Keratinocyte (primary cell): ENCODE results near the gene CYP4F22. TPM values are rescaled to one million over a fixed set of nuclear protein-coding genes. Genes with fewer than 3 reads are reported as not detected.

Experiments
- DNase-seq: peaks from one replicate; pipeline ENCODE4 v3.0.0-alpha.2; 2011; ENCODE audit warnings: low read depth, missing footprints, low spot score
- FAIRE-seq: peaks from 2 replicates; lab custom pipeline; 2011; peaks lifted over from hg19 to GRCh38; lab: Jason Lieb, UNC
- H2AFZ ChIP-seq: 2 replicates; pipeline ENCODE4 v1.6.0; 2012; ENCODE audit warnings: low read length, control low read depth, inconsistent platforms; ENCODE audit not compliant: control insufficient read depth
- H3K27ac ChIP-seq: 2 replicates; pipeline ENCODE4 v1.5.1; 2011; ENCODE audit warnings: low read length; ENCODE audit not compliant: control insufficient read depth, insufficient read depth
- H3K27me3 ChIP-seq: 3 replicates; pipeline ENCODE4 v1.6.0; 2011; ENCODE audit warnings: low read length; ENCODE audit not compliant: control insufficient read depth, insufficient read depth; ENCODE audit errors: extremely low read depth
- H3K36me3 ChIP-seq, 2 experiments: 2 replicates in 1 of 2; 3 replicates in 1 of 2; pipeline ENCODE4 v1.5.1; 2011; ENCODE audit warnings: low read length in 2 of 2, mild to moderate bottlenecking in 1 of 2; ENCODE audit not compliant: control insufficient read depth in 2 of 2, insufficient read depth in 2 of 2; ENCODE audit errors: extremely low read depth in 1 of 2
- H3K4me1 ChIP-seq: 3 replicates; pipeline ENCODE4 v1.5.1; 2011; ENCODE audit warnings: low read length; ENCODE audit not compliant: control insufficient read depth, insufficient read depth; ENCODE audit errors: extremely low read depth
- H3K4me2 ChIP-seq: 3 replicates; pipeline ENCODE4 v1.6.0; 2011; ENCODE audit warnings: low read depth, low read length; ENCODE audit not compliant: control insufficient read depth, insufficient read depth; ENCODE audit errors: extremely low read depth
- H3K4me3 ChIP-seq, 3 experiments: fragments of 200-600 bp in 1 of 3; sonication (generic) in 1 of 3; 2 replicates in 2 of 3; 3 replicates in 1 of 3; pipeline ENCODE4 v1.5.1; 2011 to 2016; ENCODE audit warnings: low read length in 3 of 3, mild to moderate bottlenecking in 3 of 3, control low read depth in 2 of 3, inconsistent platforms in 1 of 3, low read depth in 1 of 3, mixed read lengths in 1 of 3, mixed run types in 1 of 3, moderate library complexity in 1 of 3; ENCODE audit not compliant: control insufficient read depth in 2 of 3, insufficient read depth in 2 of 3; ENCODE audit errors: extremely low read depth in 1 of 3
- H3K79me2 ChIP-seq: 2 replicates; pipeline ENCODE4 v1.6.0; 2012; ENCODE audit warnings: low read length; ENCODE audit not compliant: control insufficient read depth, insufficient read depth
- H3K9ac ChIP-seq: 3 replicates; pipeline ENCODE4 v1.6.0; 2011; ENCODE audit warnings: low read length; ENCODE audit not compliant: control insufficient read depth, insufficient read depth; ENCODE audit errors: extremely low read depth
- H3K9me1 ChIP-seq: 3 replicates; pipeline ENCODE4 v1.6.0; 2011; ENCODE audit warnings: low read length; ENCODE audit not compliant: control insufficient read depth, insufficient read depth; ENCODE audit errors: extremely low read depth
- H3K9me3 ChIP-seq: 2 replicates; pipeline ENCODE4 v1.5.1; 2012; ENCODE audit warnings: low read depth, low read length; ENCODE audit not compliant: control insufficient read depth
- H4K20me1 ChIP-seq: 3 replicates; pipeline ENCODE4 v1.6.0; 2011; ENCODE audit warnings: low read length; ENCODE audit not compliant: control insufficient read depth, insufficient read depth; ENCODE audit errors: extremely low read depth
- EZH2 ChIP-seq: IDR thresholded peaks from one replicate; pipeline ENCODE4 v1.6.1; 2012; ENCODE audit warnings: inconsistent platforms, mild to moderate bottlenecking, low read length, moderate library complexity
- dilution Hi-C: fragments of 300-500 bp; cut with MboI; formaldehyde crosslinking; loops from one replicate; pipeline ENCODE4 v1.7.0; 2020; ENCODE audit warnings: low sequenced_read_pairs; ENCODE audit not compliant: extremely low pct_ligation_motif_present
- polyA plus RNA-seq, 5 experiments: library from polyadenylated mRNA; depleted of rRNA in 3 of 5; stranded (reverse) in 3 of 5; stranded (forward) in 1 of 5; unstranded in 1 of 5; fragments of >200 nt; gene quantifications; 1 replicate in 1 of 5; 2 replicates in 3 of 5; 3 replicates in 1 of 5; pipeline versions ENCODE4 v1.2.1 to v1.2.3, GENCODE V29; 2011 to 2012; ENCODE audit warnings: missing spikeins in 2 of 5, low read depth in 1 of 5, low replicate concordance in 1 of 5
- TF ChIP-seq, protein P1 (sequence below), 3 experiments: IDR thresholded peaks in 1 of 3; conservative IDR thresholded peaks in 1 of 3; optimal IDR thresholded peaks in 1 of 3; 2 replicates in 2 of 3; 3 replicates in 1 of 3; pipeline versions ENCODE3 to v1.5.1; 2011; ENCODE audit warnings: low read length in 3 of 3, mild to moderate bottlenecking in 3 of 3, moderate library complexity in 2 of 3, control low read depth in 1 of 3, inconsistent platforms in 1 of 3; ENCODE audit not compliant: insufficient read depth in 2 of 3; ENCODE audit errors: extremely low read depth in 1 of 3

Gene CYP4F22
- polyA plus RNA-seq, 1 donor (not counting 4 experiments of a cell fraction or from before 2014, with no cell fraction given), result 0.43 TPM

DNA sequence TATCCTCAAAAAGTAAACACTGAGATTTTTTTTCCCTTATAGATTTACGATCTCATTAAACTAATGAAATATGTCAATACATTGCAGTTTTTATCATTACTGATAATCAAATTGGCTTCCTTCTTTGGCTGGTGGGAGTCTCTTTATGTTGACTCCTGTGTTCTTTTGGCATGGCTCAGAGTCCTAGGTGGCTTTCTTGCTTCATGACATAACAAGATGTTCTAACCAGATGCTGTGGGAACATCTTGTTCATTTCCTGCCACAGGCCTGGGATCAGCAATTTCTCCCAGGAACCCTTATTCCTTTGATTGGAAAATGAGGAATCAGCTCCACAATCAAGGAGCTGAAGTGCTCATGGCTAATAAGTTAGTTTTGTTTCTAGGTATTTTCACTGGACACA lies 13.2 kb upstream of the CYP4F22 start:
- no peaks in the 10 kb centered on the region for H3K9me1 ChIP-seq
- H3K36me3 ChIP-seq, result no peaks in the 10 kb centered on the region
- no peak for DNase-seq
- no peaks in the 10 kb centered on the region for H3K27me3 ChIP-seq
- no peak for TF ChIP-seq EZH2
- TF ChIP-seq, protein P1, sequence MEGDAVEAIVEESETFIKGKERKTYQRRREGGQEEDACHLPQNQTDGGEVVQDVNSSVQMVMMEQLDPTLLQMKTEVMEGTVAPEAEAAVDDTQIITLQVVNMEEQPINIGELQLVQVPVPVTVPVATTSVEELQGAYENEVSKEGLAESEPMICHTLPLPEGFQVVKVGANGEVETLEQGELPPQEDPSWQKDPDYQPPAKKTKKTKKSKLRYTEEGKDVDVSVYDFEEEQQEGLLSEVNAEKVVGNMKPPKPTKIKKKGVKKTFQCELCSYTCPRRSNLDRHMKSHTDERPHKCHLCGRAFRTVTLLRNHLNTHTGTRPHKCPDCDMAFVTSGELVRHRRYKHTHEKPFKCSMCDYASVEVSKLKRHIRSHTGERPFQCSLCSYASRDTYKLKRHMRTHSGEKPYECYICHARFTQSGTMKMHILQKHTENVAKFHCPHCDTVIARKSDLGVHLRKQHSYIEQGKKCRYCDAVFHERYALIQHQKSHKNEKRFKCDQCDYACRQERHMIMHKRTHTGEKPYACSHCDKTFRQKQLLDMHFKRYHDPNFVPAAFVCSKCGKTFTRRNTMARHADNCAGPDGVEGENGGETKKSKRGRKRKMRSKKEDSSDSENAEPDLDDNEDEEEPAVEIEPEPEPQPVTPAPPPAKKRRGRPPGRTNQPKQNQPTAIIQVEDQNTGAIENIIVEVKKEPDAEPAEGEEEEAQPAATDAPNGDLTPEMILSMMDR (optimal IDR thresholded peaks at IDR 0.05 in 1 of 3, IDR thresholded peaks at IDR 0.05 in 1 of 3, conservative IDR thresholded peaks at IDR 0.05 in 1 of 3; ENCODE audit: extremely low read depth in 1 of 3, insufficient read depth in 2 of 3, low read length in 3 of 3), result no peak
- no peaks in the 10 kb centered on the region for H3K4me1 ChIP-seq
- H3K9ac ChIP-seq, result no peak overlapping the region
- no peaks in the 10 kb centered on the region for H3K9me3 ChIP-seq
- dilution Hi-C loops, result no loop called here
- no peak overlapping the region for H2AFZ ChIP-seq
- no peaks in the 10 kb centered on the region for H4K20me1 ChIP-seq
- no peak overlapping the region for H3K27ac ChIP-seq
- no peak overlapping the region for H3K4me3 ChIP-seq
- H3K79me2 ChIP-seq, result no peaks in the 10 kb centered on the region
- FAIRE-seq, result no peak
- no peak overlapping the region for H3K4me2 ChIP-seq

DNA sequence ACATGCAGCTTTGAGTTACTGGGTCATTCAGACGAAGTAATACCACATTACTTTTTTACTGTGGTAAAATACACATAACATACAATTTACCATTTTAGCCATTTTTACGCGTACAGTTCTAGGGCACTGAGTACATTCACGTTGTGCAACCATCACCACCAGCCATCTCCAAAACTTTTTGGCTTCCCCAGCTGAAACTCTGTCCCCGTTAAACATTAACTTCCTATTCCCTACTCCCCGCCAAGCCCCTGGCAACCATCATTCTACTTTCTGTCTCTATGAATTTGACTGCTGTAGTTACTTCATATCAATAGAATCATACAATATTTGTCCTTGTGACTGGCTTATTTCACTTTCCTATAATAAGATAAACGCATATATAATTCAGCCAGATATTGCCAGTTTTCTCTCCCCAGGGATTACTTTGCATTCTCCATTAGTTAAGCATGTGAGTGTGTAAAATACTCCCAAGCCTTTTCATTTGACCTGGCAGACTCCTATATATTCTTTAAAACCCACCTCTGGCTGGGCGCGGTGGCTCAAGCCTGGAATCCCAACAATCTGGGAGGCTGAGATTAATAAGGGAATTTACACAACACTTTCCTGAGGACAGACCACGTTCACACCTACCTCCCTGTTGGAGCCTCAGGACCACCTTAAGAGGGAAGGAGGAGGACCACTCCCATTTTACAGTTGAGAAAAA lies 10.0 kb upstream of the CYP4F22 start:
- no peak for DNase-seq
- Histone ChIP-seq H2AFZ (no peak overlapping the region), H3K27me3 (peaks cover 3% of the 10 kb centered on the region), H3K4me3 (no peak overlapping the region), H3K36me3 (no peaks in the 10 kb centered on the region), H3K9me1 (no peaks in the 10 kb centered on the region), H3K9ac (no peak overlapping the region), H3K9me3 (no peaks in the 10 kb centered on the region), H3K79me2 (no peaks in the 10 kb centered on the region), H3K4me1 (no peaks in the 10 kb centered on the region), H3K27ac (no peak overlapping the region), H3K4me2 (no peak overlapping the region), H4K20me1 (no peaks in the 10 kb centered on the region)
- dilution Hi-C loops, result no loop called here
- no peak for TF ChIP-seq EZH2
- TF ChIP-seq, protein P1 (optimal IDR thresholded peaks at IDR 0.05 in 1 of 3, IDR thresholded peaks at IDR 0.05 in 1 of 3, conservative IDR thresholded peaks at IDR 0.05 in 1 of 3; ENCODE audit: extremely low read depth in 1 of 3, insufficient read depth in 2 of 3, low read length in 3 of 3), result no peak
- FAIRE-seq, result no peak
